ENCODE results near the gene SEC11A. TPM values are rescaled to one million over a fixed set of nuclear protein-coding genes. Genes with fewer than 3 reads are reported as not detected.

The SEC11A gene
- polyA plus RNA-seq, 1 donor from 2014 or later: 158 TPM

GRCh38 chr15:84764989-84765388, 49.0 kb upstream of the SEC11A start:
- H3K27ac ChIP-seq (ENCODE audit: low read length): no peak overlapping the region
- TF ChIP-seq CTCF (IDR thresholded peaks at IDR 0.05; ENCODE audit: poor library complexity, severe bottlenecking) (no peak), EP300 (conservative IDR thresholded peaks at IDR 0.05; ENCODE audit: poor library complexity, severe bottlenecking) (no peak), SMC3 (conservative IDR thresholded peaks at IDR 0.05; ENCODE audit: poor library complexity) (no peak), MXI1 (conservative IDR thresholded peaks at IDR 0.05; ENCODE audit: poor library complexity, severe bottlenecking) (no peak), RAD21 (conservative IDR thresholded peaks at IDR 0.05) (no peak), TAF1 (IDR thresholded peaks at IDR 0.05; ENCODE audit: low read depth) (no peak), POLR2AphosphoS5 (IDR thresholded peaks at IDR 0.05) (no peak), EZH2 (IDR thresholded peaks at IDR 0.05; ENCODE audit: borderline replicate concordance, insufficient read depth, low read length, poor library complexity, severe bottlenecking) (no peak), REST (IDR thresholded peaks at IDR 0.05; ENCODE audit: borderline replicate concordance) (no peak)
- no peak overlapping the region for H2AFZ ChIP-seq (ENCODE audit: low read depth, low read length)
- H3K36me3 ChIP-seq (ENCODE audit: insufficient read depth, low read length): no peaks in the 10 kb centered on the region
- no peaks in the 10 kb centered on the region for H4K20me1 ChIP-seq (ENCODE audit: insufficient read depth)
- no peaks in the 10 kb centered on the region for H3F3A ChIP-seq (ENCODE audit: insufficient read depth, low read length, poor library complexity, severe bottlenecking)
- H3K4me3 ChIP-seq (ENCODE audit: low read length): no peak overlapping the region
- peaks cover 29% of the 10 kb centered on the region for H3K79me2 ChIP-seq (replicated peaks; ENCODE audit: insufficient read depth, low read length)
- H3K4me2 ChIP-seq (ENCODE audit: low read length): no peak overlapping the region
- H3K9ac ChIP-seq (ENCODE audit: low read length): no peak overlapping the region
- H3K9me2 ChIP-seq (ENCODE audit: insufficient read depth, low read length): no peaks in the 10 kb centered on the region
- no peaks in the 10 kb centered on the region for H3K27me3 ChIP-seq (ENCODE audit: insufficient read depth, low read depth, low read length)
- H3K9me3 ChIP-seq (ENCODE audit: low read length): no peaks in the 10 kb centered on the region

DNA sequence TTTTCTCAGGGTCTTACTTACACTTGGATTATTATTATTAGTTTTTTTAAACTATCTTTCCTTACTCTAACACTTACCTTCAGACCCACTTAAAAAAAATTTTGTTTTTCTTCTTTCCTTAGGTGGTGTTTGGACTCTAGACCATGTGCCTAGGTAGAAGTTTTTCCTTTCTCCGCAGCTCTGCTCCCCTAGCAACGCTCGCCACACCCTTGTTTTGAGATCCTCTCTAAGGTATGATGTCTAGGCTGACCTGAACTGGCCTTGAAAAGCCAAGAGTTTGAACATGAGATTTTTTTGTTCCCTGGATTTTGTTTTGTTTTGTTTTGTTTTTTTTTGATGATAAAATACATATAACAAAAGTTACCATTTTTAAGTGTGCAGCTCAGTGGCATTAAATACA, 48.6 kb upstream of the SEC11A start:
- peaks cover 29% of the 10 kb centered on the region for H3K79me2 ChIP-seq (replicated peaks; ENCODE audit: insufficient read depth, low read length)
- no peaks in the 10 kb centered on the region for H4K20me1 ChIP-seq (ENCODE audit: insufficient read depth)
- TF ChIP-seq REST (IDR thresholded peaks at IDR 0.05; ENCODE audit: borderline replicate concordance) (no peak), MXI1 (conservative IDR thresholded peaks at IDR 0.05; ENCODE audit: poor library complexity, severe bottlenecking) (no peak), RAD21 (conservative IDR thresholded peaks at IDR 0.05) (no peak), POLR2AphosphoS5 (IDR thresholded peaks at IDR 0.05) (no peak), SMC3 (conservative IDR thresholded peaks at IDR 0.05; ENCODE audit: poor library complexity) (no peak), EP300 (conservative IDR thresholded peaks at IDR 0.05; ENCODE audit: poor library complexity, severe bottlenecking) (no peak), EZH2 (IDR thresholded peaks at IDR 0.05; ENCODE audit: borderline replicate concordance, insufficient read depth, low read length, poor library complexity, severe bottlenecking) (no peak), CTCF (IDR thresholded peaks at IDR 0.05; ENCODE audit: poor library complexity, severe bottlenecking) (no peak), TAF1 (IDR thresholded peaks at IDR 0.05; ENCODE audit: low read depth) (no peak)
- H2AFZ ChIP-seq (ENCODE audit: low read depth, low read length): no peak overlapping the region
- H3F3A ChIP-seq (ENCODE audit: insufficient read depth, low read length, poor library complexity, severe bottlenecking): no peaks in the 10 kb centered on the region
- H3K4me3 ChIP-seq (ENCODE audit: low read length): no peak overlapping the region
- H3K27me3 ChIP-seq (ENCODE audit: insufficient read depth, low read depth, low read length): no peaks in the 10 kb centered on the region
- no peak overlapping the region for H3K9ac ChIP-seq (ENCODE audit: low read length)
- H3K4me2 ChIP-seq (ENCODE audit: low read length): no peak overlapping the region
- H3K9me3 ChIP-seq (ENCODE audit: low read length): no peaks in the 10 kb centered on the region
- H3K9me2 ChIP-seq (ENCODE audit: insufficient read depth, low read length): no peaks in the 10 kb centered on the region
- no peak overlapping the region for H3K27ac ChIP-seq (ENCODE audit: low read length)
- no peaks in the 10 kb centered on the region for H3K36me3 ChIP-seq (ENCODE audit: insufficient read depth, low read length)
